GM20431 (cell line): ENCODE measurements around the gene UPB1.
"Not testable (repeated sequence)": the region's sequence is repeated elsewhere in the genome, so short reads cannot be mapped to it uniquely, and the experiment has no call there.

Experiments
- in situ Hi-C: fragments of 300-500 bp; cut with MseI, MboI; formaldehyde crosslinking; loops from one replicate; pipeline ENCODE4 v1.15.0; 2020; ENCODE audit warnings: low sequenced_read_pairs; ENCODE audit not compliant: unreplicated experiment

UPB1 gene

GRCh38 chr22:24523873-24524272, 28.7 kb downstream of the UPB1 start:
- in situ Hi-C loops, result loop anchor here (10.0 kb wide), 1 partner anchor 99 kb away; the partner anchor contains the start of gene ADORA2A

- in situ Hi-C loops, result loop anchor here (10.0 to 25.0 kb wide), 3 partner anchors 101 to 513 kb away; partner anchors contain the start of genes ADORA2A, CABIN1 and GSTT4
These were observed 30.4 kb downstream of the UPB1 start for GRCh38 chr22:24525416-24526037.

GRCh38 chr22:24526191-24526590, 31.1 kb downstream of the UPB1 start:
- in situ Hi-C loops, result loop anchor here (10.0 to 25.0 kb wide), 3 partner anchors 101 to 514 kb away; partner anchors contain the start of genes ADORA2A, CABIN1 and GSTT4

- in situ Hi-C loops, result loop anchor here (10.0 to 25.0 kb wide), 3 partner anchors 105 to 518 kb away; partner anchors contain the start of genes ADORA2A, CABIN1 and GSTT4
These were observed 34.8 kb downstream of the UPB1 start for GRCh38 chr22:24529898-24530297.

- in situ Hi-C loops, result loop anchor here (25.0 kb wide), 2 partner anchors 219 to 519 kb away; partner anchors contain the start of genes CABIN1 and GSTT4
These were observed 35.8 kb downstream of the UPB1 start for GRCh38 chr22:24530968-24531367.

GRCh38 chr22:24532075-24532474, 36.9 kb downstream of the UPB1 start:
- in situ Hi-C loops, result loop anchor here (25.0 kb wide), 2 partner anchors 220 to 520 kb away; partner anchors contain the start of genes CABIN1 and GSTT4

- in situ Hi-C loops, result loop anchor here (25.0 kb wide), 2 partner anchors 223 to 523 kb away; partner anchors contain the start of genes CABIN1 and GSTT4
These were observed 40.2 kb downstream of the UPB1 start for GRCh38 chr22:24535348-24535747.

GRCh38 chr22:24536089-24536488, 41.0 kb downstream of the UPB1 start:
- in situ Hi-C loops, result loop anchor here (25.0 kb wide), 2 partner anchors 224 to 524 kb away; partner anchors contain the start of genes CABIN1 and GSTT4

GRCh38 chr22:24540470-24540869, 45.3 kb downstream of the UPB1 start:
- in situ Hi-C loops, result loop anchor here (25.0 kb wide), 2 partner anchors 228 to 528 kb away; partner anchors contain the start of genes CABIN1 and GSTT4

GRCh38 chr22:24541681-24542515, 46.8 kb downstream of the UPB1 start:
- in situ Hi-C loops, result loop anchor here (25.0 kb wide), 2 partner anchors 230 to 530 kb away; partner anchors contain the start of genes CABIN1 and GSTT4

- in situ Hi-C loops, result loop anchor here (25.0 kb wide), 2 partner anchors 230 to 530 kb away; partner anchors contain the start of genes CABIN1 and GSTT4
These were observed 47.5 kb downstream of the UPB1 start for GRCh38 chr22:24542641-24543040.

GRCh38 chr22:24543185-24543601, 48.1 kb downstream of the UPB1 start:
- in situ Hi-C loops, result loop anchor here (25.0 kb wide), 2 partner anchors 231 to 531 kb away; partner anchors contain the start of genes CABIN1 and GSTT4

GRCh38 chr22:24543679-24544243, 48.6 kb downstream of the UPB1 start:
- in situ Hi-C loops, result loop anchor here (25.0 kb wide), 2 partner anchors 231 to 531 kb away; partner anchors contain the start of genes CABIN1 and GSTT4

- in situ Hi-C loops, result loop anchor here (25.0 kb wide), 2 partner anchors 237 to 537 kb away; partner anchors contain the start of genes CABIN1 and GSTT4
These were observed 53.7 kb downstream of the UPB1 start for GRCh38 chr22:24548812-24549211.

GRCh38 chr22:24550028-24550901, 55.1 kb downstream of the UPB1 start:
- in situ Hi-C loops, result no loop called here

- in situ Hi-C loops, result no loop called here
These were observed 55.8 kb downstream of the UPB1 start for GRCh38 chr22:24550902-24551435.

GRCh38 chr22:24552503-24553286, 57.6 kb downstream of the UPB1 start:
- in situ Hi-C loops, result not testable (repeated sequence)
